SK-N-SH treated with all-trans-retinoic acid at 6 μM for 48 hours (cell line): ENCODE results near the gene DPF3.

Source experiments
- ARNTL ChIP-seq: fragments of 450-650 bp; formaldehyde crosslinking; IDR thresholded peaks from 2 replicates; pipeline ENCODE4 v1.5.0; 2020; ENCODE audit warnings: low read depth, mild to moderate bottlenecking, moderate library complexity, borderline replicate concordance
- OSR1 ChIP-seq: fragments of 250-450 bp; sonication (Bioruptor Pico); IDR thresholded peaks from 2 replicates; pipeline ENCODE4 v1.8.0; 2022; ENCODE audit warnings: moderate library complexity, mild to moderate bottlenecking, inconsistent platforms
- ZFP30 ChIP-seq: fragments of 450-650 bp; formaldehyde crosslinking; IDR thresholded peaks from 2 replicates; pipeline ENCODE4 v1.5.0; 2022; ENCODE audit warnings: mild to moderate bottlenecking, moderate library complexity

DNA sequence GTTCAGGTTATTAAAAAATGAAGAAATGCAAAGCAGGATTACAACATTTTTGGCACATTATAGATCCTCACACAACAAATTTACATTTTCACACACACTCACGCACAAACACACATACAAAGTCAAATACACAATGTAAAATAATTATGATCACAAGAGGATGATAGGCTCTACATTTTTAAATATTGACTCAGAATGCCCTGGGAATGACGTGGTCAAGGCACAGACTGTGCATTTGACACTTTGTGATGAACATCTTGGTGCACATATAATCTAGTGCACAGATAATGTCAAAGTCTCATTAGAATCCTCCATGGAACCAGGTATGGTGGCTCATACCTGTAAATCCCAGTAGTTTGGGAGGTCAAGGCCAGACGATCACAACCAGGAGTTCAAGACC, 49.4 kb downstream of the DPF3 start:
- TF ChIP-seq OSR1 (CRISPR knock-in tag) (no peak), ARNTL (no peak), ZFP30 (CRISPR knock-in tag) (no peak)
